K562 (cell line): ENCODE data around the gene PGLYRP4.

ENCODE experiments used
- ARNT ChIP-seq, 2 experiments: fragments of 450-650 bp; IDR thresholded peaks; 2 replicates each; pipeline ENCODE4 v1.6.1; 2016; ENCODE audit warnings: mild to moderate bottlenecking in 1 of 2
- HDAC8 ChIP-seq: fragments of 450-650 bp; IDR thresholded peaks from 2 replicates; pipeline ENCODE4 v1.6.1; 2016; ENCODE audit warnings: mild to moderate bottlenecking, missing genetic modification characterization, moderate library complexity, missing compliant biosample characterization
- MAZ ChIP-seq, 2 experiments: fragments of 450-650 bp in 1 of 2; sonication (generic) in 1 of 2; formaldehyde crosslinking; IDR thresholded peaks in 1 of 2; conservative IDR thresholded peaks in 1 of 2; 2 replicates each; pipeline versions ENCODE4 v1.4.0 to v1.5.0; 2020; ENCODE audit warnings: mild to moderate bottlenecking in 1 of 2, missing genetic modification reagents in 1 of 2
- MYC ChIP-seq, 2 experiments: fragments of 250-450 bp in 1 of 2; sonication (Bioruptor Pico) in 1 of 2; IDR thresholded peaks; 2 replicates each; pipeline versions ENCODE4 v1.5.1 to v1.6.1; 2012 to 2021; ENCODE audit warnings: low read depth in 2 of 2, borderline replicate concordance in 1 of 2, improper control_type of control experiment in 1 of 2, low read length in 1 of 2, mild to moderate bottlenecking in 1 of 2, moderate library complexity in 1 of 2
- POLR2A ChIP-seq: fragments of 450-650 bp; conservative IDR thresholded peaks from 2 replicates; pipeline ENCODE4 v1.6.1; 2016
- TF ChIP-seq, protein P1 (sequence below): sonication (generic); formaldehyde crosslinking; IDR thresholded peaks from 2 replicates; pipeline ENCODE4 v1.8.0; 2022; ENCODE audit warnings: missing genetic modification reagents, mild to moderate bottlenecking, borderline replicate concordance
- TF ChIP-seq, protein P2 (sequence below): sonication (generic); formaldehyde crosslinking; IDR thresholded peaks from 2 replicates; pipeline ENCODE4 v1.8.0; 2022; ENCODE audit warnings: mild to moderate bottlenecking, missing genetic modification reagents
- TF ChIP-seq, protein P3 (sequence below), 3 experiments: IDR thresholded peaks in 2 of 3; conservative IDR thresholded peaks in 1 of 3; 2 replicates each; pipeline ENCODE4 v1.5.1; 2011 to 2012; ENCODE audit warnings: low read length in 3 of 3, mild to moderate bottlenecking in 3 of 3, control low read depth in 2 of 3, improper control_type of control experiment in 1 of 3, inconsistent platforms in 1 of 3, low read depth in 1 of 3, mixed read lengths in 1 of 3, moderate library complexity in 1 of 3; ENCODE audit not compliant: insufficient read depth in 2 of 3

DNA sequence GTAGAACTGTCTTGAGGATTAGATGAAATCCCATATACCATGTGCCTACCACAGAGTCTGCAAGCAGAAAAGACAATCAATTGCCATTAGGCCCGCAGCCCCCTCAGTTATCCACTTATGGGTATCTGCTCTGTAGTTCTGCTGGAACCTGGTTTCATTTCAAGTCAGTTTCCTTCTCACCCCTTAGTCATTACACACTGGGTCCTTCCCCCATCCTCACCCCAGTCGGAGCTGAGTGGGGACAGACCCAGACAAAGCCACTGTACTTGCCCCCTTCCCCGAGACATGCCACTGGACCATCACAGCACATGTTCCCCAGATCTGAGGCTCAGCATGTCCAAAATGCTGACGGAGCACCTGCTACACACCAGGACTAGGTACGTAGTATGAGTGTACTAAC lies 57.1 kb downstream of the PGLYRP4 start:
- TF ChIP-seq ARNT (IDR thresholded peaks at IDR 0.05) (no peak), POLR2A (no peak), MAZ (CRISPR knock-in tag; conservative IDR thresholded peaks at IDR 0.05 in 1 of 2, IDR thresholded peaks at IDR 0.05 in 1 of 2) (no peak), MYC (IDR thresholded peaks at IDR 0.05; ENCODE audit: low read depth, low read length) (no peak), MYC (CRISPR knock-in tag; IDR thresholded peaks at IDR 0.05; ENCODE audit: borderline replicate concordance, low read depth) (no peak), HDAC8 (no peak)
- TF ChIP-seq, protein P1, sequence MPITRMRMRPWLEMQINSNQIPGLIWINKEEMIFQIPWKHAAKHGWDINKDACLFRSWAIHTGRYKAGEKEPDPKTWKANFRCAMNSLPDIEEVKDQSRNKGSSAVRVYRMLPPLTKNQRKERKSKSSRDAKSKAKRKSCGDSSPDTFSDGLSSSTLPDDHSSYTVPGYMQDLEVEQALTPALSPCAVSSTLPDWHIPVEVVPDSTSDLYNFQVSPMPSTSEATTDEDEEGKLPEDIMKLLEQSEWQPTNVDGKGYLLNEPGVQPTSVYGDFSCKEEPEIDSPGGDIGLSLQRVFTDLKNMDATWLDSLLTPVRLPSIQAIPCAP: no peak
- TF ChIP-seq, protein P2, sequence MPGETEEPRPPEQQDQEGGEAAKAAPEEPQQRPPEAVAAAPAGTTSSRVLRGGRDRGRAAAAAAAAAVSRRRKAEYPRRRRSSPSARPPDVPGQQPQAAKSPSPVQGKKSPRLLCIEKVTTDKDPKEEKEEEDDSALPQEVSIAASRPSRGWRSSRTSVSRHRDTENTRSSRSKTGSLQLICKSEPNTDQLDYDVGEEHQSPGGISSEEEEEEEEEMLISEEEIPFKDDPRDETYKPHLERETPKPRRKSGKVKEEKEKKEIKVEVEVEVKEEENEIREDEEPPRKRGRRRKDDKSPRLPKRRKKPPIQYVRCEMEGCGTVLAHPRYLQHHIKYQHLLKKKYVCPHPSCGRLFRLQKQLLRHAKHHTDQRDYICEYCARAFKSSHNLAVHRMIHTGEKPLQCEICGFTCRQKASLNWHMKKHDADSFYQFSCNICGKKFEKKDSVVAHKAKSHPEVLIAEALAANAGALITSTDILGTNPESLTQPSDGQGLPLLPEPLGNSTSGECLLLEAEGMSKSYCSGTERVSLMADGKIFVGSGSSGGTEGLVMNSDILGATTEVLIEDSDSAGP (CRISPR knock-in tag): no peak
- TF ChIP-seq, protein P3, sequence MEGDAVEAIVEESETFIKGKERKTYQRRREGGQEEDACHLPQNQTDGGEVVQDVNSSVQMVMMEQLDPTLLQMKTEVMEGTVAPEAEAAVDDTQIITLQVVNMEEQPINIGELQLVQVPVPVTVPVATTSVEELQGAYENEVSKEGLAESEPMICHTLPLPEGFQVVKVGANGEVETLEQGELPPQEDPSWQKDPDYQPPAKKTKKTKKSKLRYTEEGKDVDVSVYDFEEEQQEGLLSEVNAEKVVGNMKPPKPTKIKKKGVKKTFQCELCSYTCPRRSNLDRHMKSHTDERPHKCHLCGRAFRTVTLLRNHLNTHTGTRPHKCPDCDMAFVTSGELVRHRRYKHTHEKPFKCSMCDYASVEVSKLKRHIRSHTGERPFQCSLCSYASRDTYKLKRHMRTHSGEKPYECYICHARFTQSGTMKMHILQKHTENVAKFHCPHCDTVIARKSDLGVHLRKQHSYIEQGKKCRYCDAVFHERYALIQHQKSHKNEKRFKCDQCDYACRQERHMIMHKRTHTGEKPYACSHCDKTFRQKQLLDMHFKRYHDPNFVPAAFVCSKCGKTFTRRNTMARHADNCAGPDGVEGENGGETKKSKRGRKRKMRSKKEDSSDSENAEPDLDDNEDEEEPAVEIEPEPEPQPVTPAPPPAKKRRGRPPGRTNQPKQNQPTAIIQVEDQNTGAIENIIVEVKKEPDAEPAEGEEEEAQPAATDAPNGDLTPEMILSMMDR (IDR thresholded peaks at IDR 0.05 in 2 of 3, conservative IDR thresholded peaks at IDR 0.05 in 1 of 3; ENCODE audit: insufficient read depth in 2 of 3, low read depth in 1 of 3, low read length in 3 of 3): no peak
